ENCODE measurements around the gene CFH.
"Not testable (repeated sequence)": the region's sequence is repeated elsewhere in the genome, so short reads cannot be mapped to it uniquely, and the experiment has no call there.

CFH gene

DNA sequence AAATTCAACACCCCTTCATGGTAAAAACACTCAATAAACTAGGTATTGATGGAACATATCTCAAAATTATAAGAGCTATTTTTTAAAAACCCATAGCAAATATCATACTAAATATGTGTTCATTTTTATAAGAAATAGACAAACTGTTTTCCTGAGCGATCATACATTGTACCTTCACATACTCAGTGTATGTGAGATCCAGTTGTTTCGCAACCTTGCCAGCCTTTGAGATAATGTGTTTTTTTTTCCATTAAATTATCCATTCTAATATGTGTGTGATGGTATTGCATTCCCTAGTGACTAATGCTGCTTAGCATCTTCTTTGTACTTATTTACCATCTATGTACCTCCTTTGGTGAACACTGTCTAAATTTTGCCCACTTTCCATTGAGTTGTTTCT is 47.1 kb downstream of the CFH start:
- H3K27ac ChIP-seq (ENCODE audit: low read depth, low read length) = no peak overlapping the region
- no peaks in the 10 kb centered on the region for H3K27me3 ChIP-seq (ENCODE audit: control insufficient read depth, low read length)
- H3F3A ChIP-seq (ENCODE audit: control insufficient read depth, insufficient read depth) = no peaks in the 10 kb centered on the region
- TF ChIP-seq CTCF (IDR thresholded peaks at IDR 0.05; ENCODE audit: low read depth, low read length, poor library complexity, severe bottlenecking) = no peak
- no peak for TF ChIP-seq EZH2phosphoT487 (IDR thresholded peaks at IDR 0.05; ENCODE audit: borderline replicate concordance, low read length)
- no peak overlapping the region for H3K4me3 ChIP-seq (ENCODE audit: low read length)
- no peaks in the 10 kb centered on the region for H3K36me3 ChIP-seq (ENCODE audit: control insufficient read depth, low read length)
- H4K20me1 ChIP-seq (ENCODE audit: control insufficient read depth, insufficient read depth, low read depth, low read length) = no peaks in the 10 kb centered on the region
- H3K9me2 ChIP-seq (replicated peaks; ENCODE audit: control insufficient read depth, low read length) = no peaks in the 10 kb centered on the region
- no peaks in the 10 kb centered on the region for H3K79me2 ChIP-seq (ENCODE audit: control insufficient read depth, low read length)
- H3K9me3 ChIP-seq (ENCODE audit: control insufficient read depth, insufficient read depth, low read length) = no peaks in the 10 kb centered on the region
- no peaks in the 10 kb centered on the region for H3K4me1 ChIP-seq (ENCODE audit: control insufficient read depth, low read length)
- H3K4me2 ChIP-seq (ENCODE audit: low read length) = no peak overlapping the region

DNA sequence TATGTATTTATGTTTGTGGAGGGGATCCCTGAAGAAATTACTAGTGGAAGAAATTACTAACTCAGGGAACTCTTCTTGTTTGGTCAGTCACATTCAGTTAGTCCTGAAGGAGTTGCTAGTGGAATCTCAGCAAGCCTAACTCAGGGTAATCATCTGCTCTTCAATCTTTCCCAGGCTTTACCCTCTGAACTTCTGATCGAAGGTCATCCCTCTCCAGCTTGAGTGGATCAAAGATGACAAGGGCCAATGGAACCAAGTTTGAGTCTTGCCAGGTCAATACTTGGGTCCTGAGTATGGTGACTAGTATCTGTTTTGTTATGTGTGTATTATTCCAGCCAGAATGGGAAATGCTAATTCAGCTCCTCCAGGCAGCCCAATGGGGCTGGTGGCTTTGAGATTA is 49.3 kb downstream of the CFH start:
- H3K79me2 ChIP-seq (ENCODE audit: control insufficient read depth, low read length) = no peaks in the 10 kb centered on the region
- H3K9me3 ChIP-seq (ENCODE audit: control insufficient read depth, insufficient read depth, low read length) = no peaks in the 10 kb centered on the region
- H3K4me2 ChIP-seq (ENCODE audit: low read length) = no peak overlapping the region
- no peaks in the 10 kb centered on the region for H3F3A ChIP-seq (ENCODE audit: control insufficient read depth, insufficient read depth)
- TF ChIP-seq EZH2phosphoT487 (IDR thresholded peaks at IDR 0.05; ENCODE audit: borderline replicate concordance, low read length) (no peak), CTCF (IDR thresholded peaks at IDR 0.05; ENCODE audit: low read depth, low read length, poor library complexity, severe bottlenecking) (no peak)
- H3K27me3 ChIP-seq (ENCODE audit: control insufficient read depth, low read length) = no peaks in the 10 kb centered on the region
- H3K9me2 ChIP-seq (replicated peaks; ENCODE audit: control insufficient read depth, low read length) = no peaks in the 10 kb centered on the region; the same call in 1 of the 2 replicates
- no peaks in the 10 kb centered on the region for H4K20me1 ChIP-seq (ENCODE audit: control insufficient read depth, insufficient read depth, low read depth, low read length)
- H3K4me3 ChIP-seq (ENCODE audit: low read length) = no peak overlapping the region
- no peaks in the 10 kb centered on the region for H3K4me1 ChIP-seq (ENCODE audit: control insufficient read depth, low read length)
- H3K27ac ChIP-seq (ENCODE audit: low read depth, low read length) = no peak overlapping the region
- H3K36me3 ChIP-seq (ENCODE audit: control insufficient read depth, low read length) = no peaks in the 10 kb centered on the region

DNA sequence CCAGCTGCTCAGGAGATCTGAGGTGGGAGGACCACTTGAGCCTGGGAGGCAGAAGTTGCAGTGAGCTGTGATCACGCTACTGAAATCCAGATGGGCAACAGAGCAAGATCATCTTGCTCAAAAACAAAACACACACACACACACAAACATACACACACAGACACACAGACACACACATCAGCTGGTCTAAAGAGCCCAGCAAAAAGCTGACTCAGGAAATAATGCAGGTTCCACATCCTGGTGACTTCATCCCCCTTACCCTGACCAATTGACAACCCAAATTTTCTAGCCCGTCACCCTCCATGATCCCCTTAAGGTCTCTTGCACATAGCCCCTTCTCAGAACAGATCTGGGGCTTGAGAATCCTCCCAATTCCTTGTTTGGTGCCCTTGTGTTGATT is 58.0 kb downstream of the CFH start:
- not testable (repeated sequence) for H3K4me3 ChIP-seq (ENCODE audit: low read length); H4K20me1 ChIP-seq (ENCODE audit: control insufficient read depth, insufficient read depth, low read depth, low read length); H3K27ac ChIP-seq (ENCODE audit: low read depth, low read length); H3K9me2 ChIP-seq (replicated peaks; ENCODE audit: control insufficient read depth, low read length); H3K79me2 ChIP-seq (ENCODE audit: control insufficient read depth, low read length); H3F3A ChIP-seq (ENCODE audit: control insufficient read depth, insufficient read depth); H3K27me3 ChIP-seq (ENCODE audit: control insufficient read depth, low read length); H3K36me3 ChIP-seq (ENCODE audit: control insufficient read depth, low read length); H3K4me2 ChIP-seq (ENCODE audit: low read length); H3K4me1 ChIP-seq (ENCODE audit: control insufficient read depth, low read length); H3K9me3 ChIP-seq (ENCODE audit: control insufficient read depth, insufficient read depth, low read length)

DNA sequence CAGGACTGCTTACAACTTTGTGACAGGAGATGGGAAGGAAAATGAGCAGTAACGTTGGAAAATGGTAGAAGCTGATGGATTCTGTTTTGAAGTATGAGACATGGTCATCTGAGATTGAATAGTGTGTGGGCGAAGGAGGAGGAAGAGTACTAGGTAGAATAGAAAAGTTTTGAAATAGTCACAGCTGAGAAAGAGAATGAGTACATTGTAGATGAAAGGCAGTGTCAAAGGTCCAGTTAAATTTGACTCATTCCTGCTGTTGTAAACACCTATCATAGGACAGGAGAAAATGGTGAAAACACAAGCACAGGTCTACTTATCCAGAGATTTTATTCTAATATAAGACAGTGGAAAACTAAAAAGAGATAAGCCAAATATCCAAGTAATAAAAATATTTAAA is 66.0 kb downstream of the CFH start:
- no peaks in the 10 kb centered on the region for H3K9me3 ChIP-seq (ENCODE audit: control insufficient read depth, insufficient read depth, low read length)
- H3K4me3 ChIP-seq (ENCODE audit: low read length) = no peak overlapping the region
- H3K4me1 ChIP-seq (ENCODE audit: control insufficient read depth, low read length) = no peaks in the 10 kb centered on the region
- H3K9me2 ChIP-seq (replicated peaks; ENCODE audit: control insufficient read depth, low read length) = no peaks in the 10 kb centered on the region
- H3K4me2 ChIP-seq (ENCODE audit: low read length) = no peak overlapping the region
- H3F3A ChIP-seq (ENCODE audit: control insufficient read depth, insufficient read depth) = no peaks in the 10 kb centered on the region
- H3K36me3 ChIP-seq (ENCODE audit: control insufficient read depth, low read length) = no peaks in the 10 kb centered on the region
- no peak overlapping the region for H3K27ac ChIP-seq (ENCODE audit: low read depth, low read length)
- H3K79me2 ChIP-seq (ENCODE audit: control insufficient read depth, low read length) = no peaks in the 10 kb centered on the region
- no peaks in the 10 kb centered on the region for H3K27me3 ChIP-seq (ENCODE audit: control insufficient read depth, low read length)
- TF ChIP-seq EZH2phosphoT487 (IDR thresholded peaks at IDR 0.05; ENCODE audit: borderline replicate concordance, low read length) (no peak), CTCF (IDR thresholded peaks at IDR 0.05; ENCODE audit: low read depth, low read length, poor library complexity, severe bottlenecking) (no peak)
- no peaks in the 10 kb centered on the region for H4K20me1 ChIP-seq (ENCODE audit: control insufficient read depth, insufficient read depth, low read depth, low read length)
